ENCODE data around the gene GOPC.

- TF ChIP-seq CTCF (conservative IDR thresholded peaks at IDR 0.05; ENCODE audit: low read depth, low read length) = no peak
- no peak for TF ChIP-seq EZH2 (IDR thresholded peaks at IDR 0.05; ENCODE audit: borderline replicate concordance, low read depth, low read length, poor library complexity, severe bottlenecking)
Observed at GRCh38 chr6:117533775-117534174, 68.5 kb downstream of the GOPC start.

Measured in A673 (cell line).